IPS DF 4.7 (cell line): Measurements from ENCODE around the gene MT1E.

Experiments used
- DNase-seq: peaks from one replicate; pipeline ENCODE4 v3.0.0-alpha.2; 2013; ENCODE audit warnings: low spot score; ENCODE audit errors: extremely low read depth

MT1E gene

GRCh38 chr16:56625943-56626654 lies 518 bp downstream of the MT1E start:
- no peak for DNase-seq

- no peak for DNase-seq
Measured at GRCh38 chr16:56626685-56627084, 1.1 kb downstream of the MT1E start.

GRCh38 chr16:56628486-56629350 lies 3.1 kb downstream of the MT1E start:
- DNase-seq = no peak

GRCh38 chr16:56629531-56629930 lies 4.0 kb downstream of the MT1E start:
- DNase-seq = no peak

- no peak for DNase-seq
Measured at GRCh38 chr16:56630134-56630533, 4.6 kb downstream of the MT1E start.

GRCh38 chr16:56631197-56631596 lies 5.6 kb downstream of the MT1E start:
- no peak for DNase-seq

- no peak for DNase-seq
Measured at GRCh38 chr16:56631832-56632155, 6.2 kb downstream of the MT1E start.

GRCh38 chr16:56632156-56632847 lies 6.7 kb downstream of the MT1E start, which contains the start of gene MT1M:
Gene MT1M, plus strand, starts transcription at chr16:56632659. Its CDS starts 73 bp downstream, at chr16:56632732.
- DNase-seq = no peak

- DNase-seq = no peak
Measured at GRCh38 chr16:56632848-56633365, 7.3 kb downstream of the MT1E start.

GRCh38 chr16:56633535-56633934 lies 8.0 kb downstream of the MT1E start:
- no peak for DNase-seq

GRCh38 chr16:56634715-56635440 lies 9.3 kb downstream of the MT1E start:
- DNase-seq = no peak

GRCh38 chr16:56635441-56635967 lies 9.9 kb downstream of the MT1E start:
- no peak for DNase-seq

GRCh38 chr16:56636616-56637413 lies 11.2 kb downstream of the MT1E start:
- no peak for DNase-seq

GRCh38 chr16:56637814-56638750 lies 12.5 kb downstream of the MT1E start, which contains the start of gene MT1A:
Gene MT1A, plus strand, starts transcription at chr16:56638666. Its CDS starts 73 bp downstream, at chr16:56638739.
- DNase-seq = no peak

GRCh38 chr16:56639045-56639444 lies 13.5 kb downstream of the MT1E start:
- DNase-seq = no peak

- DNase-seq = no peak
Measured at GRCh38 chr16:56640076-56640475, 14.5 kb downstream of the MT1E start.

GRCh38 chr16:56641166-56641565 lies 15.6 kb downstream of the MT1E start:
- no peak for DNase-seq

- DNase-seq = no peak
Measured at GRCh38 chr16:56643080-56643778, 17.6 kb downstream of the MT1E start.
